Heart left ventricle (tissue), 16 donors: ENCODE results near the gene RBM23. TPM values are rescaled to one million over a fixed set of nuclear protein-coding genes. Genes with fewer than 3 reads are reported as not detected.
A peak's percentile ranks its signal among the peaks of the same experiment; 100 is the strongest.
"Not testable (repeated sequence)": the region's sequence is repeated elsewhere in the genome, so short reads cannot be mapped to it uniquely, and the experiment has no call there.

Experiments used
- ATAC-seq, 4 donors: fragments of 200-7000 bp; cut with Tn5 transposase; one replicate each; pipeline ENCODE4 v1.9.1; 2020 to 2022; ENCODE audit warnings: moderate library complexity in 4 of 4, mild to moderate bottlenecking in 3 of 4, moderate number of reproducible peaks in 1 of 4
- DNase-seq, 5 donors: peaks; one replicate each; pipeline ENCODE4 v3.0.0-alpha.2; 2020
- H3K27ac ChIP-seq, 12 donors: fragments of 200-600 bp; sonication (generic) in 4 of 12; one replicate each; pipeline versions ENCODE4 v1.5.0 to v1.8.0; 2016 to 2022; ENCODE audit warnings: mild to moderate bottlenecking in 2 of 12
- H3K27me3 ChIP-seq, 9 donors: fragments of 200-600 bp; sonication (generic) in 2 of 9; one replicate each; pipeline versions ENCODE4 v1.5.1 to v1.8.0; 2016 to 2022; ENCODE audit warnings: mild to moderate bottlenecking in 3 of 9
- H3K36me3 ChIP-seq, 9 donors: fragments of 200-600 bp; sonication (generic) in 2 of 9; one replicate each; pipeline versions ENCODE4 v1.5.0 to v1.8.0; 2018 to 2022; ENCODE audit warnings: mild to moderate bottlenecking in 2 of 9
- H3K4me1 ChIP-seq, 12 donors: fragments of 200-600 bp; sonication (generic) in 4 of 12; one replicate each; pipeline versions ENCODE4 v1.5.0 to v1.8.0; 2016 to 2022; ENCODE audit warnings: mild to moderate bottlenecking in 3 of 12
- H3K4me3 ChIP-seq, 12 donors: fragments of 200-600 bp; sonication (generic) in 4 of 12; one replicate each; pipeline versions ENCODE4 v1.5.0 to v1.8.0; 2017 to 2022; ENCODE audit warnings: mild to moderate bottlenecking in 9 of 12, moderate library complexity in 4 of 12
- H3K9me3 ChIP-seq, 12 donors: fragments of 200-600 bp; sonication (generic) in 4 of 12; one replicate each; pipeline versions ENCODE4 v1.5.0 to v1.8.0; 2016 to 2022; ENCODE audit warnings: mild to moderate bottlenecking in 1 of 12
- POLR2A ChIP-seq, 2 donors: fragments of 450-650 bp; IDR thresholded peaks; one replicate each; pipeline ENCODE4 v1.6.1; 2017; ENCODE audit warnings: antibody characterized with exemption in 2 of 2, mild to moderate bottlenecking in 2 of 2, moderate library complexity in 2 of 2
- WGBS, 4 donors: extraction: QIAGEN DNeasy Blood & Tissue Kit in 2 of 4; methylation state at CpG; one replicate each; pipeline versions ENCODE4 v1.1.5 to v1.1.7; 2013 to 2018; 5-methylcytosine and 5-hydroxymethylcytosine counted together
- intact Hi-C, 10 donors: fragments of 100-400 bp; cut with DNase I; formaldehyde crosslinking; loops; one replicate each; pipeline versions ENCODE4 v1.11.1 to v1.14.2; 2022
- long read RNA-seq, 3 donors: library from polyadenylated mRNA; unstranded; transcript quantifications; one replicate each; pipeline ENCODE4 v2.0.0, GENCODE V29; 2020 to 2021
- polyA plus RNA-seq, 2 donors: library from polyadenylated mRNA; stranded (reverse); fragments of 200-250 nt; gene quantifications; one replicate each; pipeline ENCODE4 v1.2.3, GENCODE V29; 2013
- total RNA-seq, 9 donors: library from RNA; depleted of rRNA in 2 of 9; stranded (reverse); fragments of >200 nt in 2 of 9; fragmentation: NEBNext Ultra II Directional in 3 of 9; extraction: Animal tissue kit (Norgen Biotek cat#: 25700) in 3 of 9; gene quantifications; one replicate each; pipeline versions ENCODE4 v1.1.0 to v1.2.4, GENCODE V29; 2016 to 2023
- TF ChIP-seq, protein P1 (sequence below), 12 donors: fragments of 200-600 bp; sonication (generic) in 4 of 12; IDR thresholded peaks; one replicate each; pipeline versions ENCODE4 v1.5.0 to v1.8.0; 2018 to 2022; ENCODE audit warnings: antibody characterized with exemption in 12 of 12, mild to moderate bottlenecking in 5 of 12
- donor health status: ischemic (EF 13 %, LVEDD 7.1; RV severe dilation, severe dysfunction).
- donor health status: healthy with polysubstance abuse.
- donor health status: DM: no; HTN: yes; CAD: no.
- donor health status: DM: no; HTN: no; CAD: no.
- donor health status: ischemic (EF 25% LVEDD 6.9; RV normal size, moderate dysfunction).
- donor health status: ischemic (EF 25% LVEDD 5.7; RV mildly dilated, moderate dysfunction).
- donor health status: healthy.
- donor health status: DM: yes; HTN: yes; CAD: no.
- donor health status: ischemic (EF 35%, LVEDD 5.7; RV mildly dilated, moderate dysfunction).
- donor health status: nonischemic (EF 11% LVEDD 7.7; RV severe dilation, severe dysfunction).
- donor health status: DM: yes; HTN: yes; CAD: no.
- donor health status: PGD.
- donor health status: ischemic (EF 29% LVEDD 5.4; RV normal size, mild dysfunction).
- donor health status: nonischemic (EF 23%, LVEDD 6.1; RV moderate dilation, normal function).

The RBM23 gene
- 10 to 100 TPM; 35.4 to 45.0 (median 41.6) TPM for total RNA-seq
- 10 to 100 TPM; 14.8 to 52.7 TPM for polyA plus RNA-seq
- long read RNA-seq, donor 1, partial matches to known transcripts = 5 of 20 reads
- long read RNA-seq, donor 1, other reads (novel, unspliced or antisense) = 11 of 20 reads
- long read RNA-seq, donor 2, full-length matches to known transcripts = 61 of 105 reads
- long read RNA-seq, donor 2, partial matches to known transcripts = 10 of 105 reads
- long read RNA-seq, donor 2, other reads (novel, unspliced or antisense) = 34 of 105 reads
- long read RNA-seq, donor 3, full-length matches to known transcripts = 20 of 34 reads
- long read RNA-seq, donor 3, partial matches to known transcripts = 3 of 34 reads
- long read RNA-seq, donor 3, other reads (novel, unspliced or antisense) = 11 of 34 reads

DNA sequence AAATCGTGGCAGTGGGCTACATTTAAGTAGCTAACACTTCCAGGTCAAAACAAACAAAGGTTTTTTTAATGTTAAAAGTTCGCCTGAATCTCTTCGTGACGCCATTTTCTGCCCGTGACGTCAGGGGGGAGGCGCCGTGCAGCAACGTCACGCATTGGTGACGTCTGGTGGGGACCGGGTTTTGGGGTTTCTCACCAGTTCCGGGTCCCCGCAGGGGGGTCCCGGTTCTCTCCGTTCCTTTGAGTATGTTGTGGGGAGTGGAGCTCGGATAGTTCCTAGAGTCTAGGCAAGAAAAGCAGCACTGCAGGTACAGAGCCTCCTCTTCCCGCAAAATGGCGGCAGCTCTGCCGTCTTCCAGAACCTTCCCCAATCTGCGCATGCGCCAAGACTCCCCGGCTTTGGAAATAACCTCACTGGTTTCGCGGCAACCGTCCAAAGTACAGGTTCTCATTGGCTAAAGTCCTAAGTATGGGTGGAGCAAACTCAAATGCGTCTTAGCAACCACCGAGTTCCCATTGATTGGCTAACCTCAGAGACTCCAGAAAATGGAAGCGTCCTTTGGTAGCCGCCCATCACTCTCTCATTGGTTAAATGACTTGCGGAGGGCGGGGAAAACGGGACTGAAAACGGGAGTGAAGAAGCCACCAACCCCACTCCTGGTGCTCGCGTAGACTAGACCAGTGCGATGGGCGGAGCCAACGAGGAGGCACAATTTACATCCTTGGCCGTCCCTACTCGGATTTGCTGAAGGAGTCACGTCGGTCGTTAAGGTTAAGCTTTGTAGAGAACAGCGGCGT is at the start of gene RBM23:
Gene RBM23 (minus strand): TSS at position 346 of the 797 bp plus-strand sequence.
- ATAC-seq = peak; percentile 92 to 96 (median 94)
- intact Hi-C loops = loop anchor here in 4 of 10 donors (1.0 to 10.0 kb wide), 3 partner anchors 10 to 84 kb away; partner anchors contain the start of genes LRP10 (in 2 of the 4), PRMT5 (in 2 of the 4) and MMP14 (in 1 of the 4)

DNA sequence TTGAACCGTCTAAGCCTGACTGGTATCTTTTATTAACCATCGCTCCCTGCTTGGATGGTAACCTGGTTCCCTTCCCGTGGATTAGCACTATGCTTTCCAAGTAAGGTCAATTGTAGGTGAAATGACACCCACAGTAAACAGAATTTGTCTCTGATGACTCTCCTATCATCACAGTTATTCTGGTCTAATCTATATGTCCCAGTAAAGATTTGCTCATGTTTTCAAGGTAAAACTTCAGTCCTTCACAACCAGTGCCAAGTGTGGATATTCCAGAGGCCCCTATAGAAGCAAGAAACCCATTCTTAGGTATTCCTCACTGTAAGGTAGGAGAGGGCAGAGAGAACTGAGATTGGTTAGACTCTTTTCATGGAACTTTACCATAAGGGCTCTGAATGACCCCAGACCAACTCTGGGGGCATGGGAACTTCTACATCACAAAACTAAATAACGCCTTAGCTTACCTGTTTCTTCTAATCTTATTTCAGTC is 47.9 kb upstream of the RBM23 start:
- Histone ChIP-seq H3K4me1 (no peaks in the 10 kb centered on the region), H3K4me3 (no peak overlapping the region), H3K27ac (no peak overlapping the region), H3K36me3 (peaks cover 0 to 3% (median 0%) of the 10 kb centered on the region in 9 donors), H3K27me3 (no peaks in the 10 kb centered on the region), H3K9me3 (no peaks in the 10 kb centered on the region)
- DNase-seq = no peak
- WGBS, 4 donors = 45 to 60% (median 50%) methylated on average over 4 of the region's 4 CpGs
- TF ChIP-seq POLR2A (IDR thresholded peaks at IDR 0.05) = no peak
- TF ChIP-seq, protein P1, sequence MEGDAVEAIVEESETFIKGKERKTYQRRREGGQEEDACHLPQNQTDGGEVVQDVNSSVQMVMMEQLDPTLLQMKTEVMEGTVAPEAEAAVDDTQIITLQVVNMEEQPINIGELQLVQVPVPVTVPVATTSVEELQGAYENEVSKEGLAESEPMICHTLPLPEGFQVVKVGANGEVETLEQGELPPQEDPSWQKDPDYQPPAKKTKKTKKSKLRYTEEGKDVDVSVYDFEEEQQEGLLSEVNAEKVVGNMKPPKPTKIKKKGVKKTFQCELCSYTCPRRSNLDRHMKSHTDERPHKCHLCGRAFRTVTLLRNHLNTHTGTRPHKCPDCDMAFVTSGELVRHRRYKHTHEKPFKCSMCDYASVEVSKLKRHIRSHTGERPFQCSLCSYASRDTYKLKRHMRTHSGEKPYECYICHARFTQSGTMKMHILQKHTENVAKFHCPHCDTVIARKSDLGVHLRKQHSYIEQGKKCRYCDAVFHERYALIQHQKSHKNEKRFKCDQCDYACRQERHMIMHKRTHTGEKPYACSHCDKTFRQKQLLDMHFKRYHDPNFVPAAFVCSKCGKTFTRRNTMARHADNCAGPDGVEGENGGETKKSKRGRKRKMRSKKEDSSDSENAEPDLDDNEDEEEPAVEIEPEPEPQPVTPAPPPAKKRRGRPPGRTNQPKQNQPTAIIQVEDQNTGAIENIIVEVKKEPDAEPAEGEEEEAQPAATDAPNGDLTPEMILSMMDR (IDR thresholded peaks at IDR 0.05) = no peak
- intact Hi-C loops = no loop called here
- no peak for ATAC-seq

More for the DNA sequence above, at the start of gene RBM23:
- peaks cover 0 to 58% (median 43%) of the 10 kb centered on the region in 9 donors for H3K36me3 ChIP-seq
- TF ChIP-seq, protein P1 (IDR thresholded peaks at IDR 0.05) = no peak
- peak; percentile 72 to 83 for TF ChIP-seq POLR2A (IDR thresholded peaks at IDR 0.05)
- no peaks in the 10 kb centered on the region for H3K27me3 ChIP-seq
- DNase-seq = peak; percentile 100
- H3K27ac ChIP-seq = peak within 1 kb of the TSS; percentile 87 to 100 (median 95)
- WGBS, 4 donors = 0 to 1% (median 0%) methylated on average over 45 to 46 of the region's 46 CpGs
- H3K4me3 ChIP-seq = peak within 1 kb of the TSS; percentile 55 to 94 (median 75)
- no peaks in the 10 kb centered on the region for H3K9me3 ChIP-seq
- H3K4me1 ChIP-seq = peaks cover 0 to 55% (median 24%) of the 10 kb centered on the region in 12 donors

GRCh38 chr14:22965916-22966782 is 47.2 kb upstream of the RBM23 start:
- H3K4me1 ChIP-seq, H3K9me3 ChIP-seq, H3K4me3 ChIP-seq, ATAC-seq, H3K27ac ChIP-seq, DNase-seq, H3K36me3 ChIP-seq, intact Hi-C loops, H3K27me3 ChIP-seq: not testable (repeated sequence)
- 68 to 77% (median 74%) methylated on average over 15 of the region's 15 CpGs for WGBS, 4 donors

GRCh38 chr14:22962061-22962676 is 43.2 kb upstream of the RBM23 start:
- intact Hi-C loops = no loop called here
- H3K9me3 ChIP-seq = no peaks in the 10 kb centered on the region
- no peaks in the 10 kb centered on the region for H3K27me3 ChIP-seq
- peaks cover 0 to 6% (median 0%) of the 10 kb centered on the region in 12 donors for H3K4me1 ChIP-seq
- no peaks in the 10 kb centered on the region for H3K36me3 ChIP-seq
- WGBS, 4 donors = 91 to 95% (median 94%) methylated on average over 6 of the region's 6 CpGs
- ATAC-seq = no peak
- no peak overlapping the region for H3K27ac ChIP-seq
- no peak overlapping the region for H3K4me3 ChIP-seq
- DNase-seq = no peak
- TF ChIP-seq POLR2A (IDR thresholded peaks at IDR 0.05) = no peak
